ENCODE measurements around the gene TMEM178B. TPM values are rescaled to one million over a fixed set of nuclear protein-coding genes. Genes with fewer than 3 reads are reported as not detected.

Gene TMEM178B
- total RNA-seq, 1 experiment from 2014 or later = not detected

DNA sequence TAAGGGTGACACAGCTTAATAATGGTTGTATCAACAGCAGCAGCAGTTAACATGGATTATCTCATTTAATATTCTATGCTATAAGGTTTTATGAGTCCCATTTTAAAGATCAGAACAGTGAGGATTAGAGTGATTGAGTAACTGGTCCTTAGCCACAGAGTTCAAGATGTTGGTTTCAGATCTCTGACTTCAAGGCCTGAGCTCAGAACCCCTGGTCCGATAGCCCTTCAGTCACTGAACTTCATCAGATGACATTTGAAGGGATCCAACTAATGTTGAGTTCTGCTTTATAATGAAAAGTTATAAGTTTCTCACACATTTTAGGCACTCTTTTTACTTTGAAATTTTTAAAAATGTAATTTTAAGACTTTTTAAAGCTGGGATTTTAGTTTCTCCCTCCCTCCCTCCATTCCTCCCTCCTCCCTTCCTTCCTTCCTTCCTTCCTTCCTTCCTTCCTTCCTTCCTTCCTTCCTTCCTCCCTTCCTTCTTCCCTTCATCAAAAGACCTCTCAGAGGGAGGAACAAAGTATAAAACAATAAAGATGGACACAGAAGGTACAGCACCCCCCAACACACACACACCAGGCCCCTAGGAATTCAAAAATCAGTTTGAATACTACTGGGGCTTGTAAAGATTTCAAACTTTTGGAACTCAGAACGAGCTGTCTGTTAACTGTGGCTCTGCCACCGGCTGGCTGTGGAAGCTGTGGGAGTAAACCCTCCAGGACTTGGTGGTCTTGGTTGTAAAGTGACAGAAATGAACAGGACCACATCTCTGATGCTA lies 270.5 kb downstream of the TMEM178B start:
- POLR2A ChIA-PET (ENCODE audit: unreplicated experiment) = no interaction called here
- DNase-seq = no peak
- no peak overlapping the region for H3K4me3 ChIP-seq
- H3K27me3 ChIP-seq (ENCODE audit: insufficient read depth, low read depth) = peaks cover 95% of the 10 kb centered on the region
- no peaks in the 10 kb centered on the region for H3K9me3 ChIP-seq (ENCODE audit: insufficient read depth, low read depth)
- no peaks in the 10 kb centered on the region for H3K36me3 ChIP-seq (ENCODE audit: low read depth)
- CTCF ChIA-PET = no interaction called here
- H3K79me2 ChIP-seq (ENCODE audit: low read depth) = no peaks in the 10 kb centered on the region
- intact Hi-C loops (cut with micrococcal nuclease; ENCODE audit: unreplicated experiment) = no loop called here
- H3K9me2 ChIP-seq (ENCODE audit: insufficient read depth) = no peaks in the 10 kb centered on the region
- H3K27ac ChIP-seq = no peak overlapping the region
- BruUV-seq (replicated peaks) = no TSS peak
- H4K20me1 ChIP-seq (ENCODE audit: insufficient read depth) = 0 out of 2 replicates have a peak, but pooled peaks cover 5% of the 10 kb centered on the region
- H2AFZ ChIP-seq = no peak overlapping the region
- no peaks in the 10 kb centered on the region for H3K4me1 ChIP-seq (replicated peaks; ENCODE audit: insufficient read depth)
- H3F3A ChIP-seq (ENCODE audit: insufficient read depth, low read depth) = no peaks in the 10 kb centered on the region
- no peak overlapping the region for H3K4me2 ChIP-seq
- TF ChIP-seq, protein P1, sequence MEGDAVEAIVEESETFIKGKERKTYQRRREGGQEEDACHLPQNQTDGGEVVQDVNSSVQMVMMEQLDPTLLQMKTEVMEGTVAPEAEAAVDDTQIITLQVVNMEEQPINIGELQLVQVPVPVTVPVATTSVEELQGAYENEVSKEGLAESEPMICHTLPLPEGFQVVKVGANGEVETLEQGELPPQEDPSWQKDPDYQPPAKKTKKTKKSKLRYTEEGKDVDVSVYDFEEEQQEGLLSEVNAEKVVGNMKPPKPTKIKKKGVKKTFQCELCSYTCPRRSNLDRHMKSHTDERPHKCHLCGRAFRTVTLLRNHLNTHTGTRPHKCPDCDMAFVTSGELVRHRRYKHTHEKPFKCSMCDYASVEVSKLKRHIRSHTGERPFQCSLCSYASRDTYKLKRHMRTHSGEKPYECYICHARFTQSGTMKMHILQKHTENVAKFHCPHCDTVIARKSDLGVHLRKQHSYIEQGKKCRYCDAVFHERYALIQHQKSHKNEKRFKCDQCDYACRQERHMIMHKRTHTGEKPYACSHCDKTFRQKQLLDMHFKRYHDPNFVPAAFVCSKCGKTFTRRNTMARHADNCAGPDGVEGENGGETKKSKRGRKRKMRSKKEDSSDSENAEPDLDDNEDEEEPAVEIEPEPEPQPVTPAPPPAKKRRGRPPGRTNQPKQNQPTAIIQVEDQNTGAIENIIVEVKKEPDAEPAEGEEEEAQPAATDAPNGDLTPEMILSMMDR (conservative IDR thresholded peaks at IDR 0.05) = no peak
- no peak for TF ChIP-seq EZH2 (IDR thresholded peaks at IDR 0.05; ENCODE audit: low read depth)

DNA sequence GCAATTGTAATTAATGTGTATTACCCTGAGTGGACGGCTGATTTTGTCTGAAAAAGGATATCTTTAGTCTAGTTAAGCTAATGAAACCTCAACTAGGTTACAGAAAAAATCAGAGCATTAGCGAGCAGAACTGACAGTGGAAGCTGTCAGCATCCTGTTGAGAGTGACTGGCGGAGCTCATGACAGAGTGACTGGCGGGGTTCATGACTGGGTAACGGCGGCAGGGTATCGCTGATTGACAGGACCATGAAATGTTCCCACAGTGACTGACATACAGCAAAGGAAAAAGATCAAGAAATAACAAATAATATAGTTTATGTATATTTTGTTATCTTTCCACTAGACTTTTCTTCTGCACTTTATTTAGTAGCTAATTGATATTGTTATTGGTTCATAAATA lies 274.9 kb downstream of the TMEM178B start:
- H2AFZ ChIP-seq = no peak overlapping the region
- H3K9me3 ChIP-seq (ENCODE audit: insufficient read depth, low read depth) = no peaks in the 10 kb centered on the region
- no peaks in the 10 kb centered on the region for H3F3A ChIP-seq (ENCODE audit: insufficient read depth, low read depth)
- ChIA-PET CTCF (no interaction called here), POLR2A (ENCODE audit: unreplicated experiment) (no interaction called here)
- BruUV-seq (replicated peaks) = no TSS peak
- intact Hi-C loops (cut with micrococcal nuclease; ENCODE audit: unreplicated experiment) = no loop called here
- no peak overlapping the region for H3K27ac ChIP-seq
- H3K4me3 ChIP-seq = no peak overlapping the region
- no peaks in the 10 kb centered on the region for H3K4me1 ChIP-seq (replicated peaks; ENCODE audit: insufficient read depth)
- no peaks in the 10 kb centered on the region for H3K79me2 ChIP-seq (ENCODE audit: low read depth)
- TF ChIP-seq, protein P1 (conservative IDR thresholded peaks at IDR 0.05) = no peak
- peaks cover 87% of the 10 kb centered on the region for H3K27me3 ChIP-seq (ENCODE audit: insufficient read depth, low read depth)
- 0 out of 2 replicates have a peak, but pooled peaks cover 5% of the 10 kb centered on the region for H4K20me1 ChIP-seq (ENCODE audit: insufficient read depth)
- DNase-seq = no peak
- no peaks in the 10 kb centered on the region for H3K36me3 ChIP-seq (ENCODE audit: low read depth)
- no peaks in the 10 kb centered on the region for H3K9me2 ChIP-seq (ENCODE audit: insufficient read depth)
- no peak overlapping the region for H3K4me2 ChIP-seq

DNA sequence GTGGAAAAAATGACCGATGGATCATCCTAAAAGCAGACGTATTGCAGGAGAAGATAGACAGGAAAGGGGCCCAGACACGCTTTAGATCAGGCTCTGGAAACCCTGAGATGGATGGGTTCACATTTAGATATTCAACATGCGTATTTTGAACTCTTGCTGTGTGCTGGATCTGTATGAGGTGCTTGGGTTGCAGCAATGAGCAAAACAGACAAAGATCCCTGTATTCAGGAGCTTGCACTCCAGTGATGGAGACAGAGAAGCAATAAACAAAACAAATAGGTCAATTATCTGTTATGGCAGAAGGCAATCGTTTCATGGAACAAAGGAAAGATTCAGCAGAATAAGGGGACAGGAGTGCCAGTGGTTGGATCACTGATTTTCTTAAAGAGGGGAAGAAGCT lies 275.5 kb downstream of the TMEM178B start:
- Histone ChIP-seq H3K9me3 (ENCODE audit: insufficient read depth, low read depth) (no peaks in the 10 kb centered on the region), H2AFZ (no peak overlapping the region), H3K9me2 (ENCODE audit: insufficient read depth) (no peaks in the 10 kb centered on the region), H3K4me2 (no peak overlapping the region), H3F3A (ENCODE audit: insufficient read depth, low read depth) (no peaks in the 10 kb centered on the region), H3K36me3 (ENCODE audit: low read depth) (no peaks in the 10 kb centered on the region), H3K27me3 (ENCODE audit: insufficient read depth, low read depth) (peaks cover 81% of the 10 kb centered on the region), H3K27ac (no peak overlapping the region), H3K4me1 (replicated peaks; ENCODE audit: insufficient read depth) (no peaks in the 10 kb centered on the region), H3K79me2 (ENCODE audit: low read depth) (no peaks in the 10 kb centered on the region), H4K20me1 (ENCODE audit: insufficient read depth) (0 out of 2 replicates have a peak, but pooled peaks cover 5% of the 10 kb centered on the region), H3K4me3 (no peak overlapping the region)
- ChIA-PET POLR2A (ENCODE audit: unreplicated experiment) (no interaction called here), CTCF (no interaction called here)
- no TSS peak for BruUV-seq (replicated peaks)
- TF ChIP-seq, protein P1 (conservative IDR thresholded peaks at IDR 0.05) = no peak
- no peak for TF ChIP-seq EZH2 (IDR thresholded peaks at IDR 0.05; ENCODE audit: low read depth)
- no peak for DNase-seq
- intact Hi-C loops (cut with micrococcal nuclease; ENCODE audit: unreplicated experiment) = no loop called here

All from PC-9 (cell line).